HUDEP-2 (cell line): ENCODE data around the gene MCOLN2.
"Not testable (repeated sequence)": the region's sequence is repeated elsewhere in the genome, so short reads cannot be mapped to it uniquely, and the experiment has no call there.

Source experiments
- DNase-seq, 76 experiments: peaks; one replicate each; lab custom pipeline; 2025; ENCODE audit not compliant: unreplicated experiment in 76 of 76; lab: John Stamatoyannopoulos, UW

The MCOLN2 gene

DNA sequence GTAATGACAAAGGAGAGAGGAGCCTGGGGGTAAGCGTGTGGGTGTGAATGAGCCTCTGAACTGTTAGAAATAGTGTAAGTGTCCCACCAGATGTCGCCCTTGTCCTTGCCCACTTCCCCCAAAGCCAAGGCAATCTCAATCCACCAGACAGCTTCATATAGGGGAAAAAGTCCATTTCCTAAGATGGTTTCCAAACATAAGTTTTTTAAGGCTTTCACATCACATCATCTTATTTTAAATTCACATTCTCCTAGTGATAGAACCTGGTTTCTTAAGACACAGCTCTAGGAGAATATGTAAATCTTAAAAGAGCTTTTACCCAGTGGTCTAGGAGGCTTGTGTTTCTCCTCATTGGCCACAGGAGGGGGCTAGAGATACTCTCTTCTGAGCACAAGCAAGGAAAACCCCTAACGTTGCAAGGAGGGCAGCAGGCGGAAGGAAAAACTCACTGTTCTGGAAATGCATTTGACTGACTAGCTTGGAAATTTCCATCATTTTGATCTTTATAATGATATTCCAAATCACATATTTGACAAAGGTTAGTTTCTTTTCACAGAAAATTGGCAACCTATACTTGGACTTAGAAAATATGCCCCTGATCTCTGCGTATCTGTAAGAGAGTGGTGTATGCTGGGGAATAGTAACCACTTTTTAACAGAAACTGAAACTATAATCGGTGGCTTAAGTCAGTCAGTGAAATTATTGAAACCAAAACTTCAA, 52.0 kb downstream of the MCOLN2 start:
- DNase-seq: peak in 67 of 76 experiments; percentile 3 to 84 (median 48)

DNA sequence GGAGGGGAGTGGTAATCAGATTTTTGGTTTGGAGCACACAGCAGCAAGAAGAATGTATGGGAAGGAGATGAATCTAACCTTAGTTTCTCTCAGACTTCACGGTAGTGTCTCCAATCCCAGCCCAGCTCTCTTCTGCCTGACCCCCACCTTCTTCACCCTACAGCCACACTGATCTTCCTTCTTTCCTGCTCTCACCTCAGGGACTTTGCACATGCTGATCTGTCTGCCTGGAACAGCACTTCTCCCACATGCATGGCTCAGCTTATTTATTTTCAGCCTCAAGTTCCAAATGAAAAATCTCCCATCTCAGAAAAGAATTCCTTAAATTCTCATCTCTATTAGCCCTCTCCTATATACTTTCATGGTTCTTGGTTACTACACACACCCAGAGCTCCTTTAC, 55.1 kb downstream of the MCOLN2 start:
- DNase-seq: no peak

DNA sequence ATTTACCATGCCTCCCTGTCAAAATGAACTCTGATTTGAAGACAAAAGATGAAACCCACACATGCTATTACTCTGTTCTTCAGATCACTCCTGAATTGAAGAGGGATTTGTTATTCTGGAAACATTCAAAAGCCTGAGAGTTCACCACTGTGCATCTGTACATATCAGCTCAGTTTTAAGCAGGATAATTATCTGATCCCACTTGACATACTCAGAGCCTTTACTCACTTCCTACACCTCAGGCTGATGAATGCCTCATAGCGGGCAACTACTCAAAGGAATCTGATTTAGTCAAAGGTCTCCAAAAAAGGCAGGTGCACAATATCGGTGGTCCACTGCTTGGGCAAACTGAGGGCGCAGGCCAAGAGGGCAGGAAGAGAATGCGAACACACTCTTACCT, 56.4 kb downstream of the MCOLN2 start:
- DNase-seq: no peak

DNA sequence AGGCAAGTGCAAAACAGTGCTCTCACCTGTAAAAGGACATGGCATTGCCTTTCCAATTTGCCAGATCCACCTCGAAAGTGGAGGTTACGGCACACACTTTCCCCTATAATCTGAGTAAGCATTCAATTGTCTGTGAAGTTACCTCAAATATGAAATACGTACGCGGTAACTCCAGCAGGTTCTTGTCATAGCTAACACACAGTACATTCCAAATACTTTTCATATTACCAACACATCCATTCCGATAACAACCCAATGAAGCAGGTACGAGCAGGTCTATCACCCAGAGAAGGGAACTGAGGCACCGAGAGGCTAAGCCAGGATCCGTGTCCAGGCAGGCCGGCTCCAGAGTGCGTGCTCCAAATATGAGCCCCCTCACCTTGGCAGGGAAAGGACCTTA, 57.2 kb downstream of the MCOLN2 start:
- DNase-seq: no peak

DNA sequence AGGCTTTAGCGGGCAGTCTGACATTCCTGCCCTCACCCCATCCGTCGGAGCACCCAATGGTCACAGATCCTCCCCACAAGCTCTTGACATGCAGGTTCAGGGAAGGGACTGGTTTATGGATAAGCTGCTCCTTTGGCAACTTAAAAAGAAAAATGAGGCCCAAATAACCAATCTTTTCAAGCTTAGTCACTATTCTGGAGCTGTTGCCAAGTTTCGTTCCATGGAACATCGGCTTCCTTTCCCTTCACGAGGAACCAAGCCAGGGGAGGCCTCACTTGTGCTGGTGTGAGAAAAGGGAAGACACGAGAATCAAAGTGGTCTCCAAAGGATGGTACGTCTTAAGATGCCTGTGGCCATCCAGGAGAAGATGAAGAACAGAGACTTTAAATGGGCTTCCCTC, 57.8 kb downstream of the MCOLN2 start:
- no peak for DNase-seq

DNA sequence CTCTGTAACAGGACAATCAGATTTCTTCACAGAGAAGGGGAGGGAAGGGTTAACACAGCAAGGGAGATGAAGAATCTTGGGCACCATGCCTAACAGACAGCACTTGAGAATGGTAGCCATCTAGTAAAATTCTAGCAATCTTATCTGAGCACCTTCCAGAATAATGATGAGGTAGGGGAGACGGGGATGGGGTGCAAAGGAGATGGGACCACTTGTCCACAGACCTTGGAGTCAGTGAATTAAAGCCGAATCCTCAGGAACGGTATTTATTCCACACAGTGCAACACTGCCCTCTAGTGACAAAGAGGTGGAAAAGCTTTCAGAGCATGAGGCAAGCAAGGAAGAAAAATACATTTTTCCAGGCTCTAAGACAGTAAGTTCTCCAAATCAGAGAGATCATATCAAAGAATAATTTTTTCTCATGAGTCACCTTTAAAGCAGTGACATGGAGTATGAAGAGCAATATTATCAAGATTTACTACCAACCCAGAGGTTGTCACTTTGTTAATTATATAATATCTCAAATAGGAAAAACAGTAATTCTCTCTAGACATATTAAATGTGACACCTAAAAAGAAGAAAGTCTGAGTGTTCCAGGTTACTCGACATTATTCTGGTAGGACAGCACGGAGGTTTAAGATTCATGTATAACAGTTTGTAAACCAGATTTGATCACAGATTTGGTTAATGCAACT, 60.6 kb downstream of the MCOLN2 start:
- peak in 21 of 76 experiments; percentile 1 to 52 (median 22) for DNase-seq

DNA sequence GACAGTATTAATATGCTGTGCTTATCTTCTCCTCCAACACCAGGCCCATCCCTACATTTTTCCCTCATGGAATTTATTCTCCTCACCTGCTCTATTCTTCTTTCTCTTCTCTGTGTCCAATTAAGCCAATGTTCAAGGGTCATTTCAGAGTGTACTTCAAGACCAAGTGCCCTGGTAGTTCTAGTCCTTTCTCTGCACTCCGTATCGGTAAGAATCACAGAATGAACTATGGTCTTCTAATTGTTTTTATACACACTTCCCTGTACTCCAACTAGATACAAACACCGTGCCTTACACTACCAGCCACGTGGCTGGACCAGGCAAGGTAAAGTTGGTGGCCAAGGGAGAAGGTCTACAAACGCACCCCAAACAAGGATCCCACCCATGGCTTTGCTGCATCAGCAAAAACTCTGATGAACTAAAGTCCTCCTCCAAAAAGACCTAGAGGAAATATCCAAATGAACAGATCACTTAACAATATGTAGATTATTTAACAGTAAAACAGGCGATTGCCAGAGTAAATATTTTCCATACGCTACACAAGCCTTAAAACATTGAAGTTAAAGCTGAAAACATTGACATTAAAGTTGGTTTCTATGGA, 63.8 kb downstream of the MCOLN2 start:
- DNase-seq: no peak

DNA sequence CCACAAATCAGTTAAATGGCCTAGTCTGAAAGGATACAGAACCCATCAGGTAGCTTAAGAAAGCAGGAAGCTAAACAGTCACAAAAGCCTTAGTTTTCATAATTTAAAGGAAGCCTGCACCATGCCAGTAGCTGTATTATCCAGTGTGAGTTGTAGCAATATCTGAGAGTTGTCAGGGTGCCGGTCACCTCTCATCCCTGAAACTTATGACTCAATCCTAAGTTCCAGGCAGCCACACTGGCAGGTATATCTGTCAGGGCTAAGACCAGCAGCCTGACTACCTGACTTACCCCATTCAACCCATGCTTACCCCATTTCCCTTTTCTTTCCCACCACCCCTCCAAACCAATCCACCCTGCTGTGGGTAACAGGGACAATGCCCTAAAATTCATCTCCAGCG, 66.1 kb downstream of the MCOLN2 start:
- DNase-seq: no peak

DNA sequence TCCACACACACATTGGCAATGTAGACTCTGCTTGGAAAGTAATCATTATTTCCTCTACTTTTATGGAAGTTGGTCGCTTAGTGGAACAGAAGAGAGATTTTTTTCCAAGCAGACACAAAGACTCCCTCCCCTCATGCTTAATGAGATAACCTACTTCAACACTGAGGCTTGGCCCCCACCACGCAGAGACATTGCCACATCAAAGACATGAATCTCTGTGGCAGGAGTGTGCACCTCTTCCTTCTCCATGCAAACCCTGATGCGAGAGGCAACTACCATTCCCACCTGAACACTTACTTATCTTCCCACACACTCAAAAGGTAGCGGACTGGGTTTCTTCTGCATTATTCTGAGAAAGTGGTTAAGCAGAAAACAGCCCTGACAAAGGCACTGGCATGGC, 66.6 kb downstream of the MCOLN2 start:
- no peak for DNase-seq

DNA sequence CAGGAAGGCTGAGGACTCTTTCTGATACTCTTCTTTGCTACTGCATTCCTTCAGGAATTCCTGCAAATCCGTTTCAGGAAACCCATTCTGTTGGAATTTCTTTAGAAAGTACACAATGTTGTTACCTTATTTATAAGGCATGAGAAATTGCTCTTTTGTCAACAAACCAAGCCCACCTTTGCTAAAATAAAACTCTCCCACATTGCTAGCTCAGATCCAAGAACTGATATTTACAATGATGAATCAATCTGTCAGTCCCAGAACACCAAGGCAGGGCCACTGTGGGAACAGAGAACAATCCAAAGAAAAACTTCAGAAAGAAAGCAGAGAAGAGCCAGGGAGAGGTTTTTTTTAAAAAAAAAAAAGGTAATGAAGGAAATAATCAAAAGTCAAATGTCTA, 67.3 kb downstream of the MCOLN2 start:
- DNase-seq: no peak

DNA sequence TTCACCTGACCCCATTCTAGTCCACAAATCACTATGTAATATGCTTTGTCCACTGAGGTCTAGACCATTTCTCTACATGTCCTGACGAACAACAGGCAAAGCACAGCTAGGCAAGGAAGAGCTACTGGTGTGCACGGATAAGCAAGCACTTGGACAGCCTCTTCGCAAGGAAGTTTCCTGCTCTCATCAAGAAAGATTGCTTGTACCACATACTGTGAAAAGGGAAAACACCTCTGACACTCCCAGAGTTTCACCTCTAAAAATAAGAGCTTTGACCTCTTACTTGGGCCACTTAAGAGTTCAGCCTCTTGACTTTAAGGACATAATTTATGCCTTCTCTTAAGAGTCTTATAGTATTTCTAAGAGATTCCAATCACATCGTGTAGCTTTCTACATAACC, 67.9 kb downstream of the MCOLN2 start:
- DNase-seq: no peak

DNA sequence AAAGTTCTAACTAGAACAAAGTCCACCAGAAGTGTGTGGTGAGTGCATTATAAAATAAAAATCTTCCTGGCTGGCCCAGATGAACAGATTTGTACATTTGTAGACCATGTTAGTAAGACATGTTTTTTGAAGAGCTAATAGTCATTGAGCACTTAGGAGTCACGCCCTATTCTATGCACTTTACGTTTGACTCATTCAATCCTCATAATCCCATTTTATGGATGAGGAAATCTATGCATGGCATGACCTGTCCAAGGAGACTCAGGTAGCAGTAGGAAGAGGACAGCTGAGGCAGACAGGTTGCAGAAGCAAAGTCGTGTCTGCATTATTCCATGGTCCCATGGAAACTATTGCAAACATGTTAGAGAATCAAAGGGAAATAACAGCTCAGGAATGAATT, 73.6 kb downstream of the MCOLN2 start:
- DNase-seq: no peak

DNA sequence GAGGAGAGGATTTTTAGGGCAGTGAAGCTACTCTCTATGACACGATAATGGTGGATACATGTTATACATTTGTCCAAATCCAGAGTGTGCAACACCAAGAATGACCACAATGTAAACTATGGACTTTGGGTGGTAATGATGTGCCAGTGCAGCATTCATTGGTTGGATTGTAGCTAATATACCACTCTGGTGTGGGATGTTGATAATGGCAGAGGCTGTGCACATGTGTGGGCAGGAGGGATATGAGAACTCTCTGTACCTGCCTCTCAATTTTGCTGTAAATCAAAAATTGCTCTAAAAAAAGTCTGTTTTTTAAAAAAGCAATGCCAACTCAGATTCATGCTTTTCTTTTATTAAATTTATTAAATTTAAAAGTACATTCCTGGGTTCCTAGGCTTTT, 76.8 kb downstream of the MCOLN2 start:
- no peak for DNase-seq

DNA sequence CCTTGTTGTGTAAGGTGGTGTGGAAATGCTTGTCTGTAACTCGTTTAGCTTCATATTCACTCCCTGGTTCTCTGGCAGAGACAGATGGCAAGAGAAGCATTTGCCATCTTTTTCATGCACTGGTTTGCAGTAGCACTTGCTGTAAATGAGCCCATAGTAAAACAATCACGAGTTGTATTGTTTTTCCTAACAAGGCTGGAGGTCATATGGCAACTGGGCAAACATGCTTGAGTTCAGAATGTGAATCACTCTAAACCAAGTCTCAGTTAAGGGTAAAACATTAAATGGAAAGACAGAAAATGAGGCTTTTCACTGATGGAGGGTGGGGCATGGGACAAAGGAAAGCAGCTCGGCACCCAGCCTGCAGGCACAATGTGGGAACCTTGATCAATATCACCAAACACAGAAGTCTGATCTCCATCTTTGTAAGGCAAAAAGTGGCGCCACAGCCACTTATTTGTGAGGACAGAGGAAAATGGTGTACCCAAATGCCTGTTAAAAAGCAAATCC, 77.4 kb downstream of the MCOLN2 start:
- no peak for DNase-seq

DNA sequence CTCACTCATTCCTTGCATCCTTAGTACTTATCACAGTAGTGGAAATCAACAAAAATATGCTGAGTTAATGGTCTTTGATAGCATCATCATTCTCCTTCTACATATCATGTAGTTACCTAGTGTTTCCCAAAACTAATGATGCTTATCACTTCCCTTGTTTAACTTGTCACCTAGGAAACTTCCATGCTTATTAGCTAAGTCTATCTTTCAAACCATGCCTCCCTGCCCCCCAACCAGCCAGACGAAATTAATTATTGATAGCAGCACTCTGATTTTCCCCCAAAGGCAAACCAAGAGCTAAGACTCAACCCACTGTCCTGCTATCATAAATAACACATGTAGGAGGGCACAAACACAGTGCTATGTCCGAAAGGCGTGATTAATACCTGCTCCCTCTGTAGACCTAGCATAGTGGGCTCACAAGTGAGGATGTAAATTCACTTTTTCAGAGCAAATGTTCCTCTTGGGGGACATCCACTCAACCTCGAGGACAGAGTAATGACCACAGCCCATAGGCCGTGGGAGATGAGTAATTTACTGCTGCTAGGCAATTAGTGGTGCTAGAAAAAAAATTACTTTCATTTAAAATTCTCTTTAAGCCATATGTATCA, 78.1 kb downstream of the MCOLN2 start:
- DNase-seq: no peak

DNA sequence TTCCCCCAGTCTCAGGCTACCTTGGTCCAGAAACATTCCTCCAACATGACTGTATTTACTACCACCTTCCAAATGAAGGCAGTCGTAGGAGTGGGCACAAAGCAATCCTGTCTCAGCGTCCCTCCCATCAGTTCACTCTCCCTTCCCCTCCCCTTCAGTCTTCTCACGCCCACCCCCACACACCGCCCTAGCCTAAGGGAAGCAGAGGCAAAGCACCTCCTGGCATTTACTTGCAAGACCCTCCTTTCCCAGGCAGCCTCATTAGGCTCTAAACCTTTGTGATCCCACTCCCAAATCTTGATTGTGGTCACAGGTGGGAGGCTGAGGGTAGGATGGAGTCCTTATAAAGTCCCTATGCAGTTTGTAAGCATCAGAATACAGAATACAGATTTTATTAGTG, 80.0 kb downstream of the MCOLN2 start:
- no peak for DNase-seq

DNA sequence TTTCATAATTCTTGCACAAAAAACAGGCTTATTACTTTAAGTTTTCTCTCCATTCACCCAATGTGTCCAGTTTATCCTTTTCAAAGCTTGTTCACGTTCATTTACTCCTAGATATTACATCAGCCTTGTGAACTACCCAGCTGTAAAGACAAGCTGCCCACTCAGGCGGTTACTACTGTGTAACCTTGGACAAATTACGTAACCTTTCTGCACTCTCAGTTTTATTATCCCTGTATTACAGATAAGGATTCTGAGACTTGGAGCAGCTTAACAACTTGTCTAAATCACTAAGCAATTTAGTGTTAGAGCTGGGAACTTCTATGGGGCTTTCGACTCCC, 83.4 kb downstream of the MCOLN2 start:
- no peak for DNase-seq

DNA sequence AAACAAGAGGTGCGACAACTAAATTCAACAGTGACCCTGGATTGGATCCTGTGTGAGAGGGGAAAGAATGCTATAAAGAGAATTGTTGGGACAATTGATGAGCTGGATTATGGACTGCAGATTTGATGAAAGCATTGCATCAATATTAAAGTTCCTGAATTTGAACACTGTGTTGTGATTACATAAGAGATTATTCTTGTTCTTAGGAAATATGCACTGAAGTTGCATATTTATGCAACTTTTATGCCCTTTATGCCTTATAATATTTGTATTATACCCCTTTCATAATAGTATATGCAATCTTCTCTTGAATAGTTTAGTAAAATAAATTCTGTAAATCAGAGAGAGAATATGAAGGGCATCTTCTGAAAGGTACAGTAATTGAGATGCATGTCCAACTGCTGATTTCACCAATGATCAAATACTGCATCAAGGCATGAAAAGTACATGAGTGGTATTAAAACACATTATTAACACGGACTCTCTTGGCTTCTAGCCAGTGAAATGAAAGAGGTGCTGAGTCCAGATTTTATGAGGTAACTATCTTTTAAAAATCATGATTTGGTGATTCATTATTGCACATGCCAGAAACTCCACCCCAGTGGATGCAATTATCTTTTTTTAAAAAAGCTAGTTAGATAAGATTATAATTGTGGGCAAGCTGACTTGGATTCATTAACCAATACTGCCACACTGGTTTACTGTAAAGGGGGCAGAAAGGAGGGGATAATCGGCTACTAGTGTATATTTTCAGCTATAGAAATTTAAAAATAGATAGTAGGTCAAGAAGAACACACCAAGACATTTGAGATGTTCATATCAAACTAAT, 84.0 kb downstream of the MCOLN2 start:
- DNase-seq: no peak

DNA sequence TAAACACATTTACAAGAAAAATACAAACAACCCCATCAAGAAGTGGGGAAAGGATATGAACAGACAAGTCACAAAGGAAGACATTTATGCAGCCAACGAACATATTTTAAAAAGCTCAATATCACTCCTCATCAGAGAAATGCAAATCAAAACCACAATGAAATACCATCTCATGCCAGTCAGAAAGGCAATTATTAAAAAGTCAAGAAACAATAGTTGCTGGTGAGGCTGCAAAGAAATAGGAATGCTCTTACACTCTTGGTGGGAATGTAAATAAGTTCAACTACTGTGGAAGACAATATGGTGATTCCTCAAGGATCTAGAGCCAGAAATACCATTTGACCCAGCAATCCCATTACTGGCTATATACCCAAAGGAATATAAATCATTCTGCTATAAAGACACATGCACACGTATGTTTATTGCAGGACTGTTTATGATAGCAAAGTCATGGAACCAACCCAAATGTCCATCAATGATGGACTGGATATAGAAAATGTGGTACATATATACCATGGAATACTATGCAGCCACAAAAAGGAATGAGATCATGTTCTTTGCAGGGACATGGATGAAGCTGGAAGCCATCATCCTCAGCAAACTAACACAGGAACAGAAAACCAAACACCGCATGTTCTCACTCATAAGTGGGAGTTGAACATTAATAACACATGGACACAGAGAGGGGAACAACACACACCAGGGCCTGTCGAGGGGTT, 88.0 kb downstream of the MCOLN2 start:
- DNase-seq: not testable (repeated sequence)
